ENCODE data around the gene ARSG. TPM values are rescaled to one million over a fixed set of nuclear protein-coding genes. Genes with fewer than 3 reads are reported as not detected.
"Not testable (repeated sequence)": the region's sequence is repeated elsewhere in the genome, so short reads cannot be mapped to it uniquely, and the experiment has no call there.

The ARSG gene
- total RNA-seq, 4 donors from 2014 or later = 1.4 to 8.2 (median 2.6) TPM

DNA sequence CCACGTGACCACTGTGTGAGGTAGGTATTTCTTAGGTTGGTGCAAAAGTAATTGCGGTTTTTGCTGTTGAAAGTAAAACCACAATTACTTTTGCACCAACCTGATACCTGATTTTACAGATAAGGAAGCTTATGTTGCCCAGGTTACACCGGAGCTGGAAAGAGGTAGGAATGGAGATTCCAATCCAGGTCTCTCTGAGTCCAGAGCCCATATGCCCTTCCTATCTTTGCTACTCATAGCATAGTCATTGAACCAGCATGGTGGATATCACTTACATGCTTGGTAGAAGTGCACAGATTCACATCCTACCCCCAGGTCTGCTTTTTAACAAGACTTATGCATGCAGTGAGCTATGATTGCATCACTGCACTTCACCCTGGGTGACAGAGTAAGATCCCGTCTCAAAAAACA, 61.8 kb downstream of the ARSG start:
- ATAC-seq (ENCODE audit: low FRiP score) (no peak), DNase-seq (ENCODE audit: low spot score) (no peak)
- TF ChIP-seq, protein P1, sequence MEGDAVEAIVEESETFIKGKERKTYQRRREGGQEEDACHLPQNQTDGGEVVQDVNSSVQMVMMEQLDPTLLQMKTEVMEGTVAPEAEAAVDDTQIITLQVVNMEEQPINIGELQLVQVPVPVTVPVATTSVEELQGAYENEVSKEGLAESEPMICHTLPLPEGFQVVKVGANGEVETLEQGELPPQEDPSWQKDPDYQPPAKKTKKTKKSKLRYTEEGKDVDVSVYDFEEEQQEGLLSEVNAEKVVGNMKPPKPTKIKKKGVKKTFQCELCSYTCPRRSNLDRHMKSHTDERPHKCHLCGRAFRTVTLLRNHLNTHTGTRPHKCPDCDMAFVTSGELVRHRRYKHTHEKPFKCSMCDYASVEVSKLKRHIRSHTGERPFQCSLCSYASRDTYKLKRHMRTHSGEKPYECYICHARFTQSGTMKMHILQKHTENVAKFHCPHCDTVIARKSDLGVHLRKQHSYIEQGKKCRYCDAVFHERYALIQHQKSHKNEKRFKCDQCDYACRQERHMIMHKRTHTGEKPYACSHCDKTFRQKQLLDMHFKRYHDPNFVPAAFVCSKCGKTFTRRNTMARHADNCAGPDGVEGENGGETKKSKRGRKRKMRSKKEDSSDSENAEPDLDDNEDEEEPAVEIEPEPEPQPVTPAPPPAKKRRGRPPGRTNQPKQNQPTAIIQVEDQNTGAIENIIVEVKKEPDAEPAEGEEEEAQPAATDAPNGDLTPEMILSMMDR (IDR thresholded peaks at IDR 0.05) = no peak

- DNase-seq (ENCODE audit: low spot score); ATAC-seq (ENCODE audit: low FRiP score): not testable (repeated sequence)
Observed at GRCh38 chr17:68354311-68354710, 63.0 kb downstream of the ARSG start.

DNA sequence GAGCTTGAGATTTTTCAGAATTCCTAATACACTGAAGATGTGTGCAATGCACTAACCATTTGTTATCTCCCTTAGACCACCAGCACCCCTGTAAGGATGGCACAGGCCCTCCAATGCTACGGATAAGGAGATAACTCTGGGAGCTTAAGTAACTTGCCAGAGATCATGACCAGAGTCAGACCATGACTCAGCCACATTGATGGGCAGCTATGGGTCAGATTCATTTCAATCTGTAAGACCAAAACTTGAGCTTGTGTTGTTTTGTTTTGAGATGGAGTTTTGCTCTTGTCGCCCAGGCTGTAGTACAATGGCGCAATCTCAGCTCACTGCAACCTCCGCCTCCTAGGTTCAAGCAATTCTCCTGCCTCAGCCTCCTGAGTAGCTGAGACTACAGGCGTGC, 63.8 kb downstream of the ARSG start:
- not testable (repeated sequence) for ATAC-seq (ENCODE audit: low FRiP score); DNase-seq (ENCODE audit: low spot score)

- ATAC-seq (ENCODE audit: low FRiP score) (no peak), DNase-seq (ENCODE audit: low spot score) (no peak)
- TF ChIP-seq, protein P1 (IDR thresholded peaks at IDR 0.05) = no peak
Observed at GRCh38 chr17:68356520-68356919, 65.2 kb downstream of the ARSG start.

- TF ChIP-seq, protein P1 (IDR thresholded peaks at IDR 0.05) = no peak
- ATAC-seq (ENCODE audit: low FRiP score) = no peak
Observed at GRCh38 chr17:68356949-68357455, 65.7 kb downstream of the ARSG start.

DNA sequence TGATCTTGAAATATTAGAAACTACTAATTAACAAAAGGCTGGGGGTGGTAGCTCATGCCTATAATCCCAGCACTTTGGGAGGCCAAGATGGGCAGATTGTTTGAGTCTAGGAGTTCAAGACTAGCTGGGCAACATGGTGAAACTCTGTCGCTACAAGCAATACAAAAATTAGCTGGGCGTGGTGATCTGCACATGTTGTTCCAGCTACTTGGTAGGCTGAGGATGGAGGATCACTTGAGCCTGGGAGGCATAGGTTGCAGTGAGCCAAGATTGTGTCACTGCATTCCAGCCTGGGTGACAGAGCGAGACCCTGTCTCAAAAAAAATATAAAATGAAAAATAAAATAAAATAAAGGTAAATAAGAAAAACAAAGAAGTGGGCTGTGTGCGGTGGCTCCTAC, 66.6 kb downstream of the ARSG start:
- TF ChIP-seq, protein P1 (IDR thresholded peaks at IDR 0.05) = no peak
- ATAC-seq (ENCODE audit: low FRiP score) = no peak
- DNase-seq (ENCODE audit: low spot score) = no peak

More at GRCh38 chr17:68356949-68357455, 65.7 kb downstream of the ARSG start:
- DNase-seq (ENCODE audit: low spot score) = no peak

- DNase-seq (ENCODE audit: low spot score) (no peak), ATAC-seq (ENCODE audit: low FRiP score) (no peak)
- TF ChIP-seq, protein P1 (IDR thresholded peaks at IDR 0.05) = no peak
Observed at GRCh38 chr17:68359791-68360535, 68.7 kb downstream of the ARSG start.

DNA sequence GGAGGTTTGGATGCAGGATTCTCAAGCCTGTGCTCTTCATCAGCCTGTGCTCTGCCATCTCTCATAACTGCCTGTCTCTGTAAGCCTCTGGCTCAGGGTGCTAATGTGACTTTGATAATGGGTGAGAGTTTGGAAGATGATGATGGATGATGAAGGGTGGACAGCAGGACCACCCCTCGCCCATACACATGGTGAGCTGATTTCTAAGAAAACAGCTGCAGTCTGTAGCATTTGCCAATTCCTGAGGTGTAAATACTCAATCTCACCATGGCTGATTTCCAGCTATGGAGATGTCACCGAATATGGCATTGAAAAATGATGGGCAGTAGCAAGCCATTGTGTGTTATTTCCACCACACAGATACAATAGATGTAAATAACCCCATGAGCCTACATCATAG, 74.2 kb downstream of the ARSG start:
- DNase-seq (ENCODE audit: low spot score) (no peak), ATAC-seq (ENCODE audit: low FRiP score) (no peak)
- TF ChIP-seq, protein P1 (IDR thresholded peaks at IDR 0.05) = no peak

Measured in omental fat pad (tissue), 4 donors.